OCI-LY1 (cell line): ENCODE data around the gene NUCB2.

Experiments
- CTCF ChIP-seq: fragments of 200-600 bp; sonication (generic), shearing (Covaris generic); IDR thresholded peaks from 2 replicates; pipeline ENCODE4 v1.5.1; 2017; ENCODE audit warnings: mild to moderate bottlenecking, antibody characterized with exemption, low read length, moderate library complexity, mixed read lengths
- EZH2 ChIP-seq: fragments of 200-600 bp; sonication (generic), shearing (Covaris generic); IDR thresholded peaks from 2 replicates; pipeline ENCODE4 v1.8.0; 2017; ENCODE audit warnings: borderline replicate concordance, mixed run types, mild to moderate bottlenecking, antibody characterized with exemption, low read length, moderate library complexity, mixed read lengths

- TF ChIP-seq CTCF (no peak), EZH2 (no peak)
These were observed 565 bp downstream of the NUCB2 start for GRCh38 chr11:17277024-17277584.
